ENCODE results near the gene CAMSAP1. TPM values are rescaled to one million over a fixed set of nuclear protein-coding genes. Genes with fewer than 3 reads are reported as not detected.

The CAMSAP1 gene
- total and polyA plus RNA-seq, 2 donors (not counting 1 experiment from before 2014, with no cell fraction given), result 6.6 to 31.0 TPM

DNA sequence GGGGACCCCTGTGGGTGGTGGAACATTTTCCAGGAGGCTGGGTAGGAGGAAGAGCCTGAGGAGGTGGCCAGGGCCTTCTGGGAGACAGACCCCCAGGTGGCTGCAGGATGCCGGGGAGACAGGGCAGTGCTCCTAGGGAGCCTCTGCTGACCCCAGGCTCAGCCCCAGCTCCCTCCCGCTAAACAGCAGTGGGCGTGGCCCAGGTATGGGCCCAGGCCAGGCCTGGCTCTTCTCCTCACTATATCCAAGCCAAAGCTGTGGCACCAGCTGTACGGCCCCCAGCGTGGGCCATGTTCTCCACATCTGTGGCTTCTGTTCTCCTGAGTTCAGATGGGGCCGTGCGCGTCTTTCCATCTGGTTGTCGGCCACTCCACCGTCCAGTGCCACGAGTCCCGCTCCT lies 146.9 kb downstream of the CAMSAP1 start:
- Mint-ChIP-seq H3K4me3 (no peak overlapping the region), H3K9me3 (ENCODE audit: insufficient read depth) (no peaks in the 10 kb centered on the region), H3K27me3 (no peaks in the 10 kb centered on the region), H3K27ac (no peak overlapping the region), H3K4me1 (no peaks in the 10 kb centered on the region)
- CTCF ChIA-PET, result no interaction called here
- POLR2A ChIA-PET, result no interaction called here
- H3K9ac ChIP-seq (ENCODE audit: low read length), result no peak overlapping the region
- H3K9me3 ChIP-seq (ENCODE audit: control extremely low read depth in 1 of 3, control insufficient read depth in 2 of 3, insufficient read depth in 1 of 3, low read length in 2 of 3), result peaks cover 0 to 21% (median 0%) of the 10 kb centered on the region in 3 donors
- H3K4me1 ChIP-seq (ENCODE audit: control insufficient read depth in 2 of 2, insufficient read depth in 2 of 2, low read length in 2 of 2), result no peaks in the 10 kb centered on the region
- ATAC-seq (ENCODE audit: low read depth) (no peak), DNase-seq (no peak)
- no peaks in the 10 kb centered on the region for H3K79me2 ChIP-seq (ENCODE audit: control insufficient read depth, insufficient read depth, low read length)
- TF ChIP-seq EZH2 (IDR thresholded peaks at IDR 0.05; ENCODE audit: borderline replicate concordance, insufficient read depth, low read depth, low read length, poor library complexity, severe bottlenecking), result no peak
- TF ChIP-seq, protein P1, sequence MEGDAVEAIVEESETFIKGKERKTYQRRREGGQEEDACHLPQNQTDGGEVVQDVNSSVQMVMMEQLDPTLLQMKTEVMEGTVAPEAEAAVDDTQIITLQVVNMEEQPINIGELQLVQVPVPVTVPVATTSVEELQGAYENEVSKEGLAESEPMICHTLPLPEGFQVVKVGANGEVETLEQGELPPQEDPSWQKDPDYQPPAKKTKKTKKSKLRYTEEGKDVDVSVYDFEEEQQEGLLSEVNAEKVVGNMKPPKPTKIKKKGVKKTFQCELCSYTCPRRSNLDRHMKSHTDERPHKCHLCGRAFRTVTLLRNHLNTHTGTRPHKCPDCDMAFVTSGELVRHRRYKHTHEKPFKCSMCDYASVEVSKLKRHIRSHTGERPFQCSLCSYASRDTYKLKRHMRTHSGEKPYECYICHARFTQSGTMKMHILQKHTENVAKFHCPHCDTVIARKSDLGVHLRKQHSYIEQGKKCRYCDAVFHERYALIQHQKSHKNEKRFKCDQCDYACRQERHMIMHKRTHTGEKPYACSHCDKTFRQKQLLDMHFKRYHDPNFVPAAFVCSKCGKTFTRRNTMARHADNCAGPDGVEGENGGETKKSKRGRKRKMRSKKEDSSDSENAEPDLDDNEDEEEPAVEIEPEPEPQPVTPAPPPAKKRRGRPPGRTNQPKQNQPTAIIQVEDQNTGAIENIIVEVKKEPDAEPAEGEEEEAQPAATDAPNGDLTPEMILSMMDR (IDR thresholded peaks at IDR 0.05), result no peak
- H3K36me3 ChIP-seq (replicated peaks in 1 of 2; ENCODE audit: control extremely low read depth in 1 of 2, control insufficient read depth in 1 of 2, extremely low read depth in 1 of 2, insufficient read depth in 2 of 2, low read length in 1 of 2), result no peaks in the 10 kb centered on the region
- no peaks in the 10 kb centered on the region for H3K27me3 ChIP-seq (replicated peaks in 1 of 4; ENCODE audit: control extremely low read depth in 1 of 4, control insufficient read depth in 3 of 4, insufficient read depth in 4 of 4, low read length in 3 of 4)
- no peak overlapping the region for H2AFZ ChIP-seq (ENCODE audit: insufficient read depth, low read depth, low read length, poor library complexity, severe bottlenecking)
- H3K4me3 ChIP-seq (ENCODE audit: control extremely low read depth in 1 of 5, extremely low read depth in 1 of 5, insufficient read depth in 1 of 5, low read depth in 2 of 5, low read length in 4 of 5), result no peak overlapping the region
- no peaks in the 10 kb centered on the region for H4K20me1 ChIP-seq (ENCODE audit: control insufficient read depth, insufficient read depth, low read length, poor library complexity, severe bottlenecking)
- H3K4me2 ChIP-seq (replicated peaks; ENCODE audit: low read depth, low read length, poor library complexity, severe bottlenecking), result no peak overlapping the region
- WGBS (ENCODE audit: insufficient coverage), result 84% methylated on average over 12 of the region's 12 CpGs
- no peak overlapping the region for H3K27ac ChIP-seq (ENCODE audit: low read length in 2 of 2)
- intact Hi-C loops (cut with micrococcal nuclease), result no loop called here

DNA sequence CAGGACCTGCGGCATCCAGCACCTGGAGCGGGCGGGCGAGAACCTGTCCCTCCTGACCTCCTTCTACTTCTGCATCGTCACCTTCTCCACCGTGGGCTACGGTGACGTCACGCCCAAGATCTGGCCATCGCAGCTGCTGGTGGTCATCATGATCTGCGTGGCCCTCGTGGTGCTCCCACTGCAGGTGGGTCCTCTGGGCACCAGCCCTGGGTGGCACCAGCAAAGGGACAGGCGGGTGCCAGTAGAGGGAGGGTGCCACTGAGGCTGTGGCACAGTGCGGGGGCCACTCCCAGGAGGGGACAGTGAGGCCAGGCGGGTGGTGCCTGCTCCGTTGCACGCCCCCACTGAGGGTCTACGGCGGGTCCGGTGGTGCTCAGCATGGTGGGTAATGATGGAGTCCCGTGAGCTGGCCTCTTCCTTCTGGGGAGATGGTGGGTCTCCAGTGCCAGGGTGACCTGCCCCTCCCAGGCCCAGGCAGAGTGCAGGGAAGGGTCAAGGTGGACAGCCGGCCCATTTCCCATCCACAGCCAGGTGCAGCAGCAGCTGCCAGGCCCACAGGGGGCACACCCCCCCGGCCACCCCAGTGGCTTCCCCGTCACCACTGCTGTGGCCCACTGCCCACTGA lies 147.6 kb downstream of the CAMSAP1 start:
- no peak overlapping the region for H3K4me2 ChIP-seq (replicated peaks; ENCODE audit: low read depth, low read length, poor library complexity, severe bottlenecking)
- Mint-ChIP-seq H3K27me3 (no peaks in the 10 kb centered on the region), H3K27ac (no peak overlapping the region), H3K4me1 (no peaks in the 10 kb centered on the region), H3K4me3 (no peak overlapping the region), H3K9me3 (ENCODE audit: insufficient read depth) (no peaks in the 10 kb centered on the region)
- WGBS (ENCODE audit: insufficient coverage), result 87% methylated on average over 23 of the region's 24 CpGs
- H3K27me3 ChIP-seq (replicated peaks in 1 of 4; ENCODE audit: control extremely low read depth in 1 of 4, control insufficient read depth in 3 of 4, insufficient read depth in 4 of 4, low read length in 3 of 4), result no peaks in the 10 kb centered on the region
- no peaks in the 10 kb centered on the region for H4K20me1 ChIP-seq (ENCODE audit: control insufficient read depth, insufficient read depth, low read length, poor library complexity, severe bottlenecking)
- DNase-seq, result no peak
- H2AFZ ChIP-seq (ENCODE audit: insufficient read depth, low read depth, low read length, poor library complexity, severe bottlenecking), result no peak overlapping the region
- no peak overlapping the region for H3K27ac ChIP-seq (ENCODE audit: low read length in 2 of 2)
- peaks cover 0 to 21% (median 0%) of the 10 kb centered on the region in 3 donors for H3K9me3 ChIP-seq (ENCODE audit: control extremely low read depth in 1 of 3, control insufficient read depth in 2 of 3, insufficient read depth in 1 of 3, low read length in 2 of 3)
- H3K4me3 ChIP-seq (ENCODE audit: control extremely low read depth in 1 of 5, extremely low read depth in 1 of 5, insufficient read depth in 1 of 5, low read depth in 2 of 5, low read length in 4 of 5), result no peak overlapping the region
- POLR2A ChIA-PET, result no interaction called here
- no peaks in the 10 kb centered on the region for H3K79me2 ChIP-seq (ENCODE audit: control insufficient read depth, insufficient read depth, low read length)
- TF ChIP-seq, protein P1 (IDR thresholded peaks at IDR 0.05), result no peak
- TF ChIP-seq EZH2 (IDR thresholded peaks at IDR 0.05; ENCODE audit: borderline replicate concordance, insufficient read depth, low read depth, low read length, poor library complexity, severe bottlenecking), result no peak
- no peaks in the 10 kb centered on the region for H3K36me3 ChIP-seq (replicated peaks in 1 of 2; ENCODE audit: control extremely low read depth in 1 of 2, control insufficient read depth in 1 of 2, extremely low read depth in 1 of 2, insufficient read depth in 2 of 2, low read length in 1 of 2)
- H3K9ac ChIP-seq (ENCODE audit: low read length), result no peak overlapping the region
- H3K4me1 ChIP-seq (ENCODE audit: control insufficient read depth in 2 of 2, insufficient read depth in 2 of 2, low read length in 2 of 2), result no peaks in the 10 kb centered on the region
- CTCF ChIA-PET, result no interaction called here
- ATAC-seq (ENCODE audit: low read depth), result no peak
- intact Hi-C loops (cut with micrococcal nuclease), result no loop called here
